GM21576 (cell line): ENCODE measurements around the gene ALPL.

Source experiments
- ATAC-seq: cut with Tn5 transposase; IDR thresholded peaks from one replicate; pipeline ENCODE4 v1.9.1; 2021; ENCODE audit warnings: mild to moderate bottlenecking, moderate library complexity; ENCODE audit not compliant: unreplicated experiment

ALPL gene

GRCh38 chr1:21574466-21575151 lies 65.4 kb downstream of the ALPL start:
- ATAC-seq, result no peak

GRCh38 chr1:21575351-21575942 lies 66.2 kb downstream of the ALPL start:
- no peak for ATAC-seq

DNA sequence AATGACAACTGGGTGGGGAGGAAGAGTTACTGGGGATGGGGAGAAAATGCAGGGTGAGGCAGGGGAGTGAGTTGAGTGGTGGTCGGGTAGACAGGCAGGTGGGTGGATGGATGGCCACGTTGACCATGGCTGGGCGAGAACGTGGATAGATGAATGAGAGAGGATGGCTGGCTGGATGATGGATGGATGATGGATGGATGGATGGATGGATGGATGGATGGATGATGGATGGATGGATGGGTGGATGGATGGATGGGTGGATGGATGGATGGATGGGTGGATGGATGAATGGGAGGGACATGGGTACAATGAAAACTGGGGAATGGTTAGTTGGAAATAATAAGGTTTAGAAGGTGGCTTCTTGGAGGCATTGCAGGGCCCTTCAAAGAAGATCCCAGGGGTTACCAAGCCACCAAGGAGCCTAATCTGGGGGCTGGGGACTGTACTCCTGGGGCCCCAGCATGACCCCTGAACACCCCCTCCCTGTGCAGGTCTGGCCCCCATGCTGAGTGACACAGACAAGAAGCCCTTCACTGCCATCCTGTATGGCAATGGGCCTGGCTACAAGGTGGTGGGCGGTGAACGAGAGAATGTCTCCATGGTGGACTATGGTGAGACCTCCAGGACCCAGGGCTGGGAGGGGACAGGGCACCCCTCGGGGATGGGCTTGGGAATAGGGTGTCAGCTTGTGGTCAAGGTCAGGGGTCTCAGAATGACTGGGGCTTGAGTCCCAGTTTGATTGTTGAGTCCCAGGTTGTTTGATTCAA lies 67.0 kb downstream of the ALPL start:
- ATAC-seq, result no peak

DNA sequence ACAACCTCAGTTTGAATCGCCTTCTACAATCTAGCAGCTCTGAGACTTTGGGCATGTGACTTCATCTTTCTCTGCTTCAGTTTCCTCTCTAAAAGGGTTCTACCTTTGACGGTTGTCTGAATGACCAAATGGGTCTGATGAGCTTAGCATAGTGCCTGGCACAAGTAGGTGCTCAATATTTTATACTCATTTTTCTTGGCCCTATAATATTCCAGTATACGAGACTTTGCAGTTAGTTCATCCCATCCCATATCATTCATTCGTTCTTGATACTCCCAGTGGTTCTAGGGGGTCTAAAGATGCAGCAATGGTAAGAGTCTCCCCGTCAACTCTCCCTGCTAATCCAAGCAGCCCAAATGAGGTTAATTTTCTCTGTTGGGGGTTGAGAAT lies 67.6 kb downstream of the ALPL start:
- ATAC-seq, result no peak

DNA sequence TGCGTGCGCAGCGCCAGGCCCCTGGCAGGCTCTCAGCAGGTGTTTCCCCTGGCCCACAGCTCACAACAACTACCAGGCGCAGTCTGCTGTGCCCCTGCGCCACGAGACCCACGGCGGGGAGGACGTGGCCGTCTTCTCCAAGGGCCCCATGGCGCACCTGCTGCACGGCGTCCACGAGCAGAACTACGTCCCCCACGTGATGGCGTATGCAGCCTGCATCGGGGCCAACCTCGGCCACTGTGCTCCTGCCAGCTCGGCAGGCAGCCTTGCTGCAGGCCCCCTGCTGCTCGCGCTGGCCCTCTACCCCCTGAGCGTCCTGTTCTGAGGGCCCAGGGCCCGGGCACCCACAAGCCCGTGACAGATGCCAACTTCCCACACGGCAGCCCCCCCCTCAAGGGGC lies 68.1 kb downstream of the ALPL start:
- no peak for ATAC-seq

DNA sequence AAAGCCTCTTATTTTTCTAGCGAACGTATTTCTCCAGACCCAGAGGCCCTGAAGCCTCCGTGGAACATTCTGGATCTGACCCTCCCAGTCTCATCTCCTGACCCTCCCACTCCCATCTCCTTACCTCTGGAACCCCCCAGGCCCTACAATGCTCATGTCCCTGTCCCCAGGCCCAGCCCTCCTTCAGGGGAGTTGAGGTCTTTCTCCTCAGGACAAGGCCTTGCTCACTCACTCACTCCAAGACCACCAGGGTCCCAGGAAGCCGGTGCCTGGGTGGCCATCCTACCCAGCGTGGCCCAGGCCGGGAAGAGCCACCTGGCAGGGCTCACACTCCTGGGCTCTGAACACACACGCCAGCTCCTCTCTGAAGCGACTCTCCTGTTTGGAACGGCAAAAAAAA lies 68.7 kb downstream of the ALPL start:
- ATAC-seq, result no peak

DNA sequence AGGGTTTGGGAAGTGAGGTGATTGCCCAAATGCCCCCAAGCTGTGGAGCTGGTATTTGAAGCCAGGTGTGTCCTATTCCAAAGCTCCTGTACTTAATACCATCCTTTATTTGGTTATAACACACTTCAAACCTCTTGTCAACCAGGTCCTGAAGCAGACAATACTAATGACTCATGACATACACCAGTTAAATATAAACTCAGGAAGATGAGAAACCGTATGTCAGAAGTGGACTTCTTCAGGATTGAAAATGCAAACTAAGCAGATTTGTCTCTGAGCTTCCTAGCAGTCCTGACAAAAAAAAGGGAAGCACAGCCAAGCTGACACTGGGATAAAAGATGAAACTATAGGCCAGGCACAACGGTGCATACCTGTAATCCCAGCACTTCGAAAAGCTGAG lies 70.6 kb downstream of the ALPL start:
- no peak for ATAC-seq

- no peak for ATAC-seq
Observed at GRCh38 chr1:21584096-21584495, 74.9 kb downstream of the ALPL start.

DNA sequence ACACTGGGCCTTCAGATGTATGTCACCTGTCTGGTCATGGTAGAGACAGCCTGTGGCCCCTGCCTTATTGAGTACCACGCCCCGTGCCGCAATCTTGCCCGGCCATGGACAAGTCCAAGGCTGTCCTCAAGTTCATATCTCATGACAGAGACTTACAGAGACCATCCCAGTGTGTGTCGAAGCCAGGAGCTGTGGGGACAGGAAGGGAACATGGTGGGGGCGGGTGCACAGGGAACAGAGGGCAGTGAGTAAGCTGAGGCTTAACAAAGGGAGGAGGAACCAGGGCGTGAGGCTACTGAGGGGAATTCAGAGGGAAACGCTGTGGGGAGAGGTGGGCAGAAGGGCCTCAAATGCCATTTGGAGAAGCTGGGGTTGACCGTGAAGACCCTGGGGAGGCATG lies 75.8 kb downstream of the ALPL start:
- ATAC-seq, result no peak

GRCh38 chr1:21586222-21586621 lies 77.0 kb downstream of the ALPL start:
- no peak for ATAC-seq

DNA sequence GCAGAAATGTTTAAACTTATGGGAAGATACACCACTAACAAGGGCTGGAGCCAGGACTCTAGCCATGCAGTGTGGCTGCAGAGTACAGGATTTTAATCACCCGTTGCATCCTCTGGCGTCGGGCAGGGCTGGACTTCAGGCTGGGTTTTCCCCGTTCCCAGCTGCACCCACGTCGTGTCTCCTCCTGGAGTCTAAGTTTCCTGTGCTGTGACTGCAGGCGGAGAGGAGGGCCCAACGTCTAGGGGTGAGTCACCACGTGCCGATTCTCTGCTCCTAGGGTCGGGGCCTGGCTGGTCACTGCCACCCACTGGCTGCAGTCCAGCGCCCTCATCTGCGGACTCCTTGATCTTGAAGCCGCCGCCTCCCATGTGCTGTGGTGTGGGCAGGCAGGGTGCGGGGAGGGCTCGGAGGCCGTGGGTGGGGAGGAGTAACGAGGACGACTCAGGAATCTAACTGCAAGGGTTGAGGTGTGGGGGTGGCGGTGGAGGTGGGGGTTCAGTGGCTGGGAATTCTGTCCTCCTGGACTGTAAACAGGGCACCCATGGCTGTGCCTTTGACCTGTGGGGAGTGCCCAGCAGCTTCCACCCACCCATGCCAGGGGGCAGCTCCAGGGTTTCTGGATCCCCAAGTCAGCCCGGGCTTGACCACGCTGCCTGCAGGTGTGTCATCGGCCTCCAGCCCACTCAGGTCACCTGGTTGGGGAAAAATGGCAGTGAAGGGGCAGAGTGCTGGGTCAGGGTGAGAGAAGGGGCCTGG lies 77.8 kb downstream of the ALPL start:
- ATAC-seq, result no peak

- ATAC-seq, result no peak
Observed at GRCh38 chr1:21587602-21587953, 78.4 kb downstream of the ALPL start.

GRCh38 chr1:21589618-21590017 lies 80.4 kb downstream of the ALPL start:
- ATAC-seq, result no peak

DNA sequence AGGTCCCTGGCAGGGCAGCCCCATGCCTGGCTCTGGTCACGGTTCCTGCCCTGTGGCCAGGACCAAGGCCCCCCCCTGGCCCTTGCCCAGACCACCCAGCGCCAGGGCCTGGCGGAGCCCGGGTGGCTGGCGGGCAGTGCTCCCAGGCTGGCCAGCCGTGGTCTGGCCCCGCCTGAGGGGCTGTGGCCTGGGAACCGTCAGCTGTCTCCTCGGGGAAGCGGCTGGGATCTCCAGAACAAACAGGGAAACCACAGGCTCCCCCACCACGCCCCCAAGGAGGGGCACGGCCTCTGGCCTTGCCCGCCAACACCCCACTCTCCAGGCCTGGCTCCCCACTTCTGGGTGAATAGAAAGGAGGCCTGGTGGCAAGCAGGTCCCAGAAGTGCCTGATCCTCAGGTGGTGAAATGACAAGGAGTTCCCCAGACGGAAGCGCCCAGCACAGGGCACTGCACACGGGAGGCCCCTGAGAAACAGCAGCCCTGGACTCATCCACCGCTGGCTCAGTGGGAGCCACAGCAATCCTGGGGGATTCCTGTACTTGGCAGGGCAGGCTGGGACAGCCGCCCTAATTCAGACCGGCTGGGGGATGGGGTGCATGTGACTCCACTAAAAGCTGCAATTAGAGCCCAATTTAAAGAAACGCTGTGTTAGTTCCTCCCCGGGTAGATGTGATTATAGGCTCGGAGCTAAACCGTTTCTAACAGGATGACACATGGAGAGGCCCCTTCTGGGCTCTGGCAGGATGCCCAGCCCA lies 81.1 kb downstream of the ALPL start:
- no peak for ATAC-seq

- no peak for ATAC-seq
Observed at GRCh38 chr1:21590934-21591333, 81.7 kb downstream of the ALPL start.

GRCh38 chr1:21592086-21592865 lies 83.1 kb downstream of the ALPL start:
- ATAC-seq, result no peak

DNA sequence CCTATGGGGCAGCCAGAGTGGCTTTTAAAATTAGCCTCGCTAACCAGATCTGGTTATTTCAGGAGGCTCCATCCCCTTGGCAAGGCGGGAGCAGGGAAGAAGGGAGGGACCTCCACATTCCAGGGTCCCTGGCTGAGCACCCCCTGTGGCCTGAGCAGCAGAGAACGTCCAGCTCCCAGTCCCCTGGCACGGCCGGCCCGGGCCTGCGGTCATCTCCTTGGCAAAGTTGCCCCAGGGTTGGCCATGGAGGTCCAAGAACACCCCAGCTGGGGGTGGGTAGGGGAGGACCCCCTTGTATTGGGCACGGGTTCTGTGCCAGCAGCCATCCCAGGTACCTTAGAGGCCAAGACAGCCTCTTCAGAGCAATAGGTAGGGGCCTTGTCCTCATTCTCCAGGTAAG lies 84.0 kb downstream of the ALPL start:
- ATAC-seq, result no peak

DNA sequence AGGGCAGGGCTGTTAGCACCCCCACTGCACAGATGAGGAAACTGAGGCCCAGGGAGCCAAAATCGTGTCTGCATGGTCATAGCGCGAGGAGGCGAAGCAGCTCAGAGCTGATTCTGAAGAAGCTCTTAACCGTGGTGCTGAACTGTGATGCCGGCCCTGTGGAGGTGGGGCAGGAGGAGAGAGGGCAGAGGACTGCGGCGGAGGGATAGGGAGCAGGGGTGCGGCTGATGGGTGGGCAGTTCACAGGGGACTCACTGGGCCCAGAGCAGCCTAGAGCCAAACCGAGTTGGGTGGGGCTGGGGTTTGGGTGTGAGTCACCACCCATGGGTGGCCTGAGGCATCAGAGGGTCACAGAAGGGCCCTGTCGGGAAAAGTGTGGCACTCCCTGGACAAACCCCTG lies 85.3 kb downstream of the ALPL start:
- no peak for ATAC-seq

GRCh38 chr1:21594935-21595897 lies 86.0 kb downstream of the ALPL start:
- no peak for ATAC-seq
